Measurements from ENCODE around the gene C1orf226.
"Not testable (repeated sequence)": the region's sequence is repeated elsewhere in the genome, so short reads cannot be mapped to it uniquely, and the experiment has no call there.

C1orf226 gene

GRCh38 chr1:162416215-162416614 is 34.7 kb downstream of the C1orf226 start:
- DNase-seq: no peak

- no peak for DNase-seq
Measured at GRCh38 chr1:162416909-162417308, 35.4 kb downstream of the C1orf226 start.

GRCh38 chr1:162417650-162418049 is 36.1 kb downstream of the C1orf226 start:
- no peak for DNase-seq

- DNase-seq: not testable (repeated sequence)
Measured at GRCh38 chr1:162418584-162418983, 37.1 kb downstream of the C1orf226 start.

DNA sequence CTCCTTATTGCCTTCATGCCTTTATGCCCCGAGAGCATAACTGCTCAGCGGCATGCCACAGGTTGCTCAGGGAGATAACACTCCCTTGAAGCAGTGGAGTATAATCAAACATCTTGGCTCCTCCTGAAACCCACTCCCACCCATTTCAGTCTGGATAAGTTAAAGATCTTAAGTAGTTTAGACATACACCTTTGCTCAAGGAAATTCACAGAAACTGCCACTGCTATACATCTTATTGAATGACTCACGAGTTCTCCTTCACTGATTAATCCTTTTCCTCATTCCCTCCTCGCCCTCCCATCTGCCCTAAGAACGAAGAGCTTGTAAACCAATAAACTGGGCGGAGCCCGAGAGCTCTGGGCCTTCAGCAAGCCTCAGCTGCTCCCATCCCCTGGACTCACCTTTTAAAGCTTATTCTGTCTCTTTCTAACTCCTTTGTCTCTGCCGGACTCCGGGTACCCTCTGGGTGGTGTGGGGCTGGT is 38.0 kb downstream of the C1orf226 start:
- not testable (repeated sequence) for DNase-seq

DNA sequence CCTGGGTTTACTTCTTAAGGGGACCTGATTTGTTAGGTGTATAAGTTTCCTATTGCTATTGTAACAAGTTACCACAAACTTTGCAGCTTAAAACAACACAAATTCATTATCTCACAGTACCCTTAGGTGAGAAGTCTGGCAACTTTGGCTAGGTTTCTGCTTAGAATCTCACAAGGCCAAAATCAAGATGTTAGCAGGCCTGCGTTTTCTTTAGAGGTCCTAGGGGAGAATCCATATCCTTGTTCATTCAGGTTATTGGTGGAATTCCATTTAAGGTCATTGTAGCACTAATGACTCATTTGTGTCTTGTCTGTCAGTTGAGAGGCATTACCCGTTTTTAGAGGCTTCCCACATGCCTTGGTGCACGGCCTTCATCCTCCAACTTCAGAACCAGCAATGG is 38.6 kb downstream of the C1orf226 start:
- DNase-seq: no peak

DNA sequence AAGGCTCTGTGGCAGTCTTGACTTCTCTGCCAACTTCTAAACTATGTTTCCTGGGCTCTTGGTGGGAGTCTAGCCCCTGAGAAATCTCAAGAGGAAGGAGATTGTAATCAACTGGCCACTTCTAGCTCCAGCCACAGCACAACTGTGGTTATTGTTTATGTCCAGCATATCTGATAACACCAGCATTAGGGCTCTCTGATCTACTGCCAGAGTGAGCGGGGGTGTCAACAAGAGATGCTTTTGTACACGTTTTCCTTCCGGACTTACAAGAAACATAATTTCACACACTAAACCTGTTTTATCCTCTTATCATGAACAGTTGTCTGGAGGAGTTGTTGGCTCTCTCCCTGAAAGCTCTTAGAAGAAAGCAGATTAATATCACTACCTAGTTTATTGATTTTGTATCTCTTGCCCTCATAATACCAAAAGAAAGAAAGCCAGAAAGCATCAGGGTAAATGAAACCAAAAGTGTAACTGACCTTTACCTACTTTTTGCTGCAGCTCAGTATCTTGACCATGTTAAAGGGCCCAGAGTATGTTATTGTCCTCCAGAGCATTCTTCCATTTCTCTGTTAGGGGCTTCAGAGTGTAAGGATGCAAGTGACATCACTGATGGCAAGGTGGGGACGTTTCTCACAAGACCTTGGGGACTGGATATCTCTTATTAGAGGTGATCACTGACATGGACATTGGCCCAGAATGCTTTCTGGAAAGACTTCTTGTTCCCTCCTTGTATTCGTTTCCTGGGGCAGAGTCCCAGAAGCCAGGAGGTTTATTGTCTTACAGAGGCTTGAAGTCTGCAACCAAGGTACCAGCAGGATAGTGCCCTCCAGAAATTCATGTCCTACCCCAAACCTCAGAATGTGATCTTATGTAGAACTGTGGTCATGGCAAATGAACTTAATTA is 40.0 kb downstream of the C1orf226 start:
- DNase-seq: no peak

DNA sequence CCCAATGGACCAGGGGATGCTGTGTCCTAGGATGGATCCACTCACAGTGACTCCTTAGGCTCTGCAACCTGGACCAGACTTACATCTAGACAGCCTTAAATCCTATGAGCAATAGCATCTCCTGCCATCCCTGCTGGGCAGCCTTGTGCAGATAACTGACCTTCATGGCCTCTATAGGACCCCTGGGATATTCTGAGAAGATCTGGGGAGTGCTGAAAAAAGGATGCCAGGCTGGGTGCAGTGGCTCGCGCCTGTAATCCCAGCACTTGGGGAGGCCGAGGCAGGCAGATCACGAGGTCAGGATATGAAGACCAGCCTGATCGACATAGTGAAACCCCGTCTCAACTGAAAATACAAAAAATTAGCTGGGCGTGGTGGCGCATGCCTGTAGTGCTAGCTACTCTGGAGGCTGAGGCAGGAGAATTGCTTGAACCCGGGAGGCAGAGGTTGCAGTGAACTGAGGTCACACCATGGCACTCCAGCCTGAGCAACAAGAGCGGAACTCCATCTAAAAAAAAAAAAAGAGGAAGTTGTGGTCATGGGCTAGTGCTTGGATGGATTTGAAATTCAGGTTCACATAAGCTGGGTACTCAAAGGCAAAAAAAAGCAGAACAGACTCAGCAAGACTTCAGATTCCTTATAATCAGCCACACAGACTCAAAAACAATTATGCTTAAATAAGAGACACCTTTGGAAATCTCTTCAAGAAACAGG is 41.3 kb downstream of the C1orf226 start:
- no peak for DNase-seq

DNA sequence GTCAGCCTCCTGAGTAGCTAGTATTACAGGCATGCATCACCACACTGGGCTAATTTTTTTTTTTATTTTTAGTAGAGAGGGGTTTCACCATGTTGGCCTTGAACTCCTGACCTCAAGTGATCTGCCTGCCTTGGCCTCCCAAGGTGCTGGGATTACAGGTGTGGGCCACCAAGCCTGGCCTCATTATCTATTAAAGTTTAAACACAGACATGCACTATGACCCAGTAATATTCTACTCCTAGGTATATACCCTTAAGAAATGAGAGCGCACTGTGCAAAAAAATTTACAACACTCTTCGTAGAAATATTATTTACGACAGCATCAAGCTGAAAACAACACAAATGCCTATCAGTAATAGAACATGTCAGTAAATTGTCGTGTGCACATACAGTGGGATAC is 49.1 kb downstream of the C1orf226 start:
- DNase-seq: no peak

DNA sequence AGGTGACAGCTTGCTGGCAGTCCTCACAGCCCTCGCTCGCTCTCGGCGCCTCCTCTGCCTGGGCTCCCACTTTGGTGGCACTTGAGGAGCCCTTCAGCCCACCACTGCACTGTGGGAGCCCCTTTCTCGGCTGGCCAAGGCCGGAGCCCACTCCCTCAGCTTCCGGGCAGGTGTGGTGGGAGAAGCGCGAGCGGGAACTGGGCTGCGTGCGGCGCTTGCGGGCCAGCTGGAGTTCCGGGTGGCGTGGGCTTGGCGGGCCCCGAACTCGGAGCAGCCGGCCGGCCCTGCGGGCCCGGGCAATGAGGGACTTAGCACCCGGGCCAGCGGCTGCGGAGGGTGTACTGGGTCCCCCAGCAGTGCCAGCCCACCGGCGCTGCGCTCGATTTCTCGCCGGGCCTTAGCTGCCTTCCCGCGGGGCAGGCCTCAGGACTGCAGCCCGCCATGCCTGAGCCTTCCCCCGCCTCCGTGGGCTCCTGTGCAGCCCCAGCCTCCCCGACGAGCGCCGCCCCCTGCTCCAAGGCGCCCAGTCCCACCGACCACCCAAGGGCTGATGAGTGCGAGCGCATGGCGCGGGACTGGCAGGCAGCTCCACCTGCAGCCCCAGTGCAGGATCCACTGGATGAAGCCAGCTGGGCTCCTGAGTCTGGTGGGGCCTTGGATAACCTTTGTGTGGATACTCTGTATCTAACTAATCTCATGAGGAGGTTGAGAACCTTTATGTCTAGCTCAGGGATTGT is 51.6 kb downstream of the C1orf226 start:
- DNase-seq: not testable (repeated sequence)
